NB4 (cell line): ENCODE results near the gene NADSYN1.

Experiments used
- CTCF ChIP-seq: IDR thresholded peaks from one replicate; pipeline ENCODE4 v1.5.1; 2012; ENCODE audit warnings: low read depth, low read length
- MAX ChIP-seq: IDR thresholded peaks from 2 replicates; pipeline ENCODE4 v1.6.1; 2011; ENCODE audit warnings: low read depth, low read length
- POLR2A ChIP-seq: IDR thresholded peaks from 2 replicates; pipeline ENCODE4 v1.6.1; 2011; ENCODE audit warnings: mild to moderate bottlenecking; ENCODE audit not compliant: insufficient read length; ENCODE audit errors: extremely low read depth

- TF ChIP-seq CTCF, result no peak
- TF ChIP-seq POLR2A, result peak; percentile 79
- TF ChIP-seq MAX, result no peak
Measured at GRCh38 chr11:71453037-71453917, at the start of gene NADSYN1.
